Measurements from ENCODE around the gene MAGEA9.
"Not testable (repeated sequence)": the region's sequence is repeated elsewhere in the genome, so short reads cannot be mapped to it uniquely, and the experiment has no call there.

Gene MAGEA9

DNA sequence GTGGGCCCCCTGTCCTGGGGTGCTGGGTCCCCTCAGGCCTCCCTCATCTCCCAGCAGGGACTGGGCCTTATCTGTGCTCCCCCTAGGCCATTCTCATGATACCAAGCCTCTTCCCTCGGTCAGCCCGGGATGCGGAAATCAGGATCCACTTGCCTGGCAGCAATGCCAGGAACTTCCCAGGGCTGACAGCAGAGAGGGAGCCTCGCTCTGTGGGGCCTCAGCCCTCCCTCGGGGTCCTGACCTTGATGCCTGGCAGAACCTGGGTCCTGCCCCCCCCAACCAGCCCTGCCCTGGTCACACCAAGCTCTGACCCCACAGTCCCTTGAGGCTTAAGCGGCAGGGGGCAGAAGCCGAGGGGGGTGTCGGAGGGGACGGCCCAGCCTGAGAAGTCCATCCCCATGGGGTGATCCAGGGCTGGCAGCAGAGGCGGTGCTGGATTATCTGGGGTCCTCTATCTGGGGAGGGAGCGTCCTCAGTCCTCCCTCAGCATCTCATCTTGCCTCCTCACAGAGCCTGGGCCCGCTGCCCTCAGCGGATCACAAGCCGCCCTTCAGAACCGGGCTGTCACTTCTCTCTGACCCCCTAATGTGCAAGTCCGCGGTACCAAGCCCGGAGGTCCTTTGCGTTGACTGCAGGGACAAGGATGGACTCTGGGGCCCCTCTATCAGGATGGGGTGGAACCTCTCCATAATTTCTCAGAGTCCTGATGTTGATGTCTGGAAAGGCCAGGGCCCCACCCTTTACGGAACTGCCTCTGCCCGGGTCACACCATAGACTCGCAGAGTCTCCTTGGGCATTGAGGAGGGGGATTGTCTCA lies 19.7 kb upstream of the MAGEA9 start:
- DNase-seq (ENCODE audit: low spot score); H3K27ac ChIP-seq (replicated peaks; ENCODE audit: low read length); H2AK5ac ChIP-seq (ENCODE audit: low read depth, low read length); H3K9me3 ChIP-seq (replicated peaks in 1 of 2; ENCODE audit: control insufficient read depth in 2 of 2, insufficient read depth in 1 of 2, low read depth in 1 of 2, low read length in 2 of 2); H4K91ac ChIP-seq (ENCODE audit: low read depth, low read length, poor library complexity); H3K9ac ChIP-seq (ENCODE audit: low read depth, low read length, poor library complexity); H3K14ac ChIP-seq (ENCODE audit: low read length); H3K4me3 ChIP-seq (ENCODE audit: low read length in 2 of 2); H3K18ac ChIP-seq (ENCODE audit: low read length); H3K4me2 ChIP-seq (ENCODE audit: insufficient read depth, low read length, poor library complexity, severe bottlenecking); H3K27me3 ChIP-seq (ENCODE audit: control insufficient read depth in 3 of 3, insufficient read depth in 3 of 3, low read depth in 1 of 3, low read length in 3 of 3); H3K4ac ChIP-seq (ENCODE audit: low read length); H3K36me3 ChIP-seq (replicated peaks in 1 of 2; ENCODE audit: control insufficient read depth in 2 of 2, insufficient read depth in 2 of 2, low read length in 2 of 2); H2BK5ac ChIP-seq (ENCODE audit: low read length); H2AFZ ChIP-seq (ENCODE audit: low read length); H3K23ac ChIP-seq (ENCODE audit: low read depth, low read length, poor library complexity); H2BK12ac ChIP-seq (ENCODE audit: low read length); H2BK120ac ChIP-seq (ENCODE audit: low read depth, low read length); H2BK15ac ChIP-seq (ENCODE audit: low read length); H3K4me1 ChIP-seq (ENCODE audit: control insufficient read depth in 2 of 2, insufficient read depth in 1 of 2, low read depth in 1 of 2, low read length in 2 of 2); H4K8ac ChIP-seq (ENCODE audit: low read depth, low read length); H3K79me1 ChIP-seq (ENCODE audit: low read depth, low read length): not testable (repeated sequence)
- WGBS, 2 donors (ENCODE audit: extremely low coverage in 2 of 2, insufficient read length in 2 of 2, insufficient replicate concordance in 1 of 2) = no CpG with 5 or more reads among the region's 22 CpGs

GRCh38 chrX:149762696-149763614 lies 18.8 kb upstream of the MAGEA9 start:
- H3K9ac ChIP-seq (ENCODE audit: low read depth, low read length, poor library complexity) = no peak overlapping the region
- H3K4me2 ChIP-seq (ENCODE audit: insufficient read depth, low read length, poor library complexity, severe bottlenecking) = no peak overlapping the region
- no peaks in the 10 kb centered on the region for H3K36me3 ChIP-seq (replicated peaks in 1 of 2; ENCODE audit: control insufficient read depth in 2 of 2, insufficient read depth in 2 of 2, low read length in 2 of 2)
- no peak overlapping the region for H3K27ac ChIP-seq (replicated peaks; ENCODE audit: low read length)
- no peak overlapping the region for H2BK12ac ChIP-seq (ENCODE audit: low read length)
- no peaks in the 10 kb centered on the region for H3K27me3 ChIP-seq (ENCODE audit: control insufficient read depth in 3 of 3, insufficient read depth in 3 of 3, low read depth in 1 of 3, low read length in 3 of 3)
- H2AFZ ChIP-seq (ENCODE audit: low read length) = no peak overlapping the region
- H2BK5ac ChIP-seq (ENCODE audit: low read length) = no peak overlapping the region
- no peak overlapping the region for H3K18ac ChIP-seq (ENCODE audit: low read length)
- H4K91ac ChIP-seq (ENCODE audit: low read depth, low read length, poor library complexity) = no peak overlapping the region
- no peak overlapping the region for H2BK120ac ChIP-seq (ENCODE audit: low read depth, low read length)
- H3K4me1 ChIP-seq (ENCODE audit: control insufficient read depth in 2 of 2, insufficient read depth in 1 of 2, low read depth in 1 of 2, low read length in 2 of 2) = no peaks in the 10 kb centered on the region
- no peaks in the 10 kb centered on the region for H3K9me3 ChIP-seq (replicated peaks in 1 of 2; ENCODE audit: control insufficient read depth in 2 of 2, insufficient read depth in 1 of 2, low read depth in 1 of 2, low read length in 2 of 2)
- H3K23ac ChIP-seq (ENCODE audit: low read depth, low read length, poor library complexity) = no peak overlapping the region
- H3K14ac ChIP-seq (ENCODE audit: low read length) = no peak overlapping the region
- no peak for DNase-seq (ENCODE audit: low spot score)
- no peak overlapping the region for H2AK5ac ChIP-seq (ENCODE audit: low read depth, low read length)
- no peak overlapping the region for H2BK15ac ChIP-seq (ENCODE audit: low read length)
- no peak overlapping the region for H3K4ac ChIP-seq (ENCODE audit: low read length)
- H4K8ac ChIP-seq (ENCODE audit: low read depth, low read length) = no peak overlapping the region
- H3K79me1 ChIP-seq (ENCODE audit: low read depth, low read length) = no peaks in the 10 kb centered on the region
- WGBS, 2 donors (ENCODE audit: extremely low coverage in 2 of 2, insufficient read length in 2 of 2, insufficient replicate concordance in 1 of 2) = no CpG with 5 or more reads among the region's 11 CpGs
- H3K4me3 ChIP-seq (ENCODE audit: low read length in 2 of 2) = no peak overlapping the region

DNA sequence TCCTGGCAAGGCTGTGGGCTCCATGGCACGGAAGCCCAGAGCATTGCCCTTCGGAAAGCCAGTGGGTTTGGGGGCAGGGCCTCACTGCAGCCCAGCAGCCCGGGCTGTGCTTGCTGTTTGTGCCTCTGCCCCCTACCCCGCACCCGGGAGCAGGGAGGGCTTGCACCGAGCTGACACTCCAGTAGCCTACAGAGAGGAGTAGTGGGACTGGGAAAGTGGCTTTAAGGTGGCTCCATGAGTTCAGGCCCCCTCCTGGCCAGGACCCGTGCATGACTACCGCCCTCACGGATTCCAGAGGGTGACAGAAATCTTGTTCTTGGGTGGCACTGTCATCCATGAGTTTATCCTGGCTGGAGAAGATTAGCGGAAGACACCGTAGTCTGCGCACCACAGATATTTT lies 11.4 kb upstream of the MAGEA9 start:
- H2AK5ac ChIP-seq (ENCODE audit: low read depth, low read length); H4K91ac ChIP-seq (ENCODE audit: low read depth, low read length, poor library complexity); H3K79me1 ChIP-seq (ENCODE audit: low read depth, low read length); H3K4me2 ChIP-seq (ENCODE audit: insufficient read depth, low read length, poor library complexity, severe bottlenecking); H3K27ac ChIP-seq (replicated peaks; ENCODE audit: low read length); H3K9me3 ChIP-seq (replicated peaks in 1 of 2; ENCODE audit: control insufficient read depth in 2 of 2, insufficient read depth in 1 of 2, low read depth in 1 of 2, low read length in 2 of 2); H3K4me3 ChIP-seq (ENCODE audit: low read length in 2 of 2); H2BK12ac ChIP-seq (ENCODE audit: low read length); H2BK5ac ChIP-seq (ENCODE audit: low read length); H3K23ac ChIP-seq (ENCODE audit: low read depth, low read length, poor library complexity); H3K9ac ChIP-seq (ENCODE audit: low read depth, low read length, poor library complexity); H3K4ac ChIP-seq (ENCODE audit: low read length); H2BK120ac ChIP-seq (ENCODE audit: low read depth, low read length); H4K8ac ChIP-seq (ENCODE audit: low read depth, low read length); H3K14ac ChIP-seq (ENCODE audit: low read length); H2AFZ ChIP-seq (ENCODE audit: low read length); H3K27me3 ChIP-seq (ENCODE audit: control insufficient read depth in 3 of 3, insufficient read depth in 3 of 3, low read depth in 1 of 3, low read length in 3 of 3); H3K36me3 ChIP-seq (replicated peaks in 1 of 2; ENCODE audit: control insufficient read depth in 2 of 2, insufficient read depth in 2 of 2, low read length in 2 of 2); DNase-seq (ENCODE audit: low spot score); H3K4me1 ChIP-seq (ENCODE audit: control insufficient read depth in 2 of 2, insufficient read depth in 1 of 2, low read depth in 1 of 2, low read length in 2 of 2); H3K18ac ChIP-seq (ENCODE audit: low read length); H2BK15ac ChIP-seq (ENCODE audit: low read length): not testable (repeated sequence)
- no CpG with 5 or more reads among the region's 12 CpGs for WGBS, 2 donors (ENCODE audit: extremely low coverage in 2 of 2, insufficient read length in 2 of 2, insufficient replicate concordance in 1 of 2)

DNA sequence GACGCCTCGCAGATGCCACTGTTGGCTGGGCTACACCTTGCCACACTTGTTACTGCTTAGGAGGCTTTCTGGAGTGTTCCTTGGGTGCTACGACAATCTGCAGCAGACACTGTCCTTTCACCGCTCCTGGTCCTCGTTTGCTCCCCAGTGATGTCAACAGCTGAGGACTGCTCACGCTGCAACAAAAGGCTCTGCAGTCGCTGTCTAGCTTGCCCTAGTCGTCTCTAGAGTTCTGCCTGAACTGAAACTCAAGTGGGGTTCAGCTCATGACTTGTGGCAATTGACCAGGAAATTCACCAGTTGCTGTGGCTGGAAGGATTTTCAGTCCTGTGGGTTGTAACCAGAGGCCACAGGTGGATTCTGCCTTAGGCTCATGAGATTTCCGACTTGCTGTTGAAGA lies 8.7 kb upstream of the MAGEA9 start:
- not testable (repeated sequence) for H3K4me2 ChIP-seq (ENCODE audit: insufficient read depth, low read length, poor library complexity, severe bottlenecking); DNase-seq (ENCODE audit: low spot score); H3K9ac ChIP-seq (ENCODE audit: low read depth, low read length, poor library complexity); H3K4ac ChIP-seq (ENCODE audit: low read length); H2BK120ac ChIP-seq (ENCODE audit: low read depth, low read length); H3K14ac ChIP-seq (ENCODE audit: low read length); H3K27me3 ChIP-seq (ENCODE audit: control insufficient read depth in 3 of 3, insufficient read depth in 3 of 3, low read depth in 1 of 3, low read length in 3 of 3); H2BK5ac ChIP-seq (ENCODE audit: low read length); H2BK15ac ChIP-seq (ENCODE audit: low read length); H4K8ac ChIP-seq (ENCODE audit: low read depth, low read length); H3K23ac ChIP-seq (ENCODE audit: low read depth, low read length, poor library complexity); H3K27ac ChIP-seq (replicated peaks; ENCODE audit: low read length); H2AFZ ChIP-seq (ENCODE audit: low read length); H2BK12ac ChIP-seq (ENCODE audit: low read length); H2AK5ac ChIP-seq (ENCODE audit: low read depth, low read length); H3K79me1 ChIP-seq (ENCODE audit: low read depth, low read length); H3K4me1 ChIP-seq (ENCODE audit: control insufficient read depth in 2 of 2, insufficient read depth in 1 of 2, low read depth in 1 of 2, low read length in 2 of 2); H3K36me3 ChIP-seq (replicated peaks in 1 of 2; ENCODE audit: control insufficient read depth in 2 of 2, insufficient read depth in 2 of 2, low read length in 2 of 2); H3K18ac ChIP-seq (ENCODE audit: low read length); H3K4me3 ChIP-seq (ENCODE audit: low read length in 2 of 2); H4K91ac ChIP-seq (ENCODE audit: low read depth, low read length, poor library complexity); H3K9me3 ChIP-seq (replicated peaks in 1 of 2; ENCODE audit: control insufficient read depth in 2 of 2, insufficient read depth in 1 of 2, low read depth in 1 of 2, low read length in 2 of 2)
- WGBS, 2 donors (ENCODE audit: extremely low coverage in 2 of 2, insufficient read length in 2 of 2, insufficient replicate concordance in 1 of 2) = no CpG with 5 or more reads among the region's 9 CpGs

Data from neuronal stem cell (in vitro differentiated cells).